ENCODE data around the gene LCN9. TPM values are rescaled to one million over a fixed set of nuclear protein-coding genes. Genes with fewer than 3 reads are reported as not detected.
"Not testable (repeated sequence)": the region's sequence is repeated elsewhere in the genome, so short reads cannot be mapped to it uniquely, and the experiment has no call there.

LCN9 gene
- total and polyA plus RNA-seq, 9 donors, result not detected

- Histone ChIP-seq H3K27me3 (no peaks in the 10 kb centered on the region), H3K9me3 (peaks cover 0 to 4% of the 10 kb centered on the region in 2 donors), H3K4me1 (ENCODE audit: insufficient read depth) (peaks cover 6% of the 10 kb centered on the region), H3K27ac (no peak overlapping the region), H3K36me3 (no peaks in the 10 kb centered on the region), H3K4me3 (no peak overlapping the region)
- intact Hi-C loops (cut with DNase I), result no loop called here
- peak in 2 of 5 donors; percentile 8 to 40 for DNase-seq
- no peak for TF ChIP-seq POLR2A (IDR thresholded peaks at IDR 0.05)
- no peak for TF ChIP-seq EP300 (IDR thresholded peaks at IDR 0.05)
- no peak for TF ChIP-seq CTCF (IDR thresholded peaks at IDR 0.05)
- 51 to 54% (median 51%) methylated on average over 27 to 29 of the region's 29 CpGs for whole genome bisulfite sequencing, 3 donors
Observed at GRCh38 chr9:135666534-135667462, 3.7 kb downstream of the LCN9 start.

- no peaks in the 10 kb centered on the region for H3K36me3 ChIP-seq
- TF ChIP-seq EP300 (IDR thresholded peaks at IDR 0.05) (no peak), CTCF (IDR thresholded peaks at IDR 0.05) (no peak), POLR2A (IDR thresholded peaks at IDR 0.05) (no peak)
- no peak overlapping the region for H3K4me3 ChIP-seq
- H3K27ac ChIP-seq, result no peak overlapping the region
- 46 to 63% (median 56%) methylated on average over 9 of the region's 9 CpGs for WGBS, 3 donors
- intact Hi-C loops (cut with DNase I), result no loop called here
- peaks cover 6% of the 10 kb centered on the region for H3K4me1 ChIP-seq (ENCODE audit: insufficient read depth)
- no peaks in the 10 kb centered on the region for H3K27me3 ChIP-seq
- DNase-seq, result peak in 3 of 5 donors; percentile 6 to 42 (median 14)
- H3K9me3 ChIP-seq, result peaks cover 0 to 4% of the 10 kb centered on the region in 2 donors
Observed at GRCh38 chr9:135667463-135668001, 4.4 kb downstream of the LCN9 start.

- H3K36me3 ChIP-seq; H3K4me1 ChIP-seq (ENCODE audit: insufficient read depth); intact Hi-C loops (cut with DNase I); H3K27me3 ChIP-seq; H3K4me3 ChIP-seq; H3K9me3 ChIP-seq; DNase-seq; H3K27ac ChIP-seq: not testable (repeated sequence)
- WGBS, 3 donors, result 89 to 94% (median 93%) methylated on average over 5 of the region's 5 CpGs
Observed at GRCh38 chr9:135669018-135669417, 5.9 kb downstream of the LCN9 start.

GRCh38 chr9:135669616-135670285, 6.6 kb downstream of the LCN9 start:
- Histone ChIP-seq H3K9me3 (peaks cover 0 to 4% of the 10 kb centered on the region in 2 donors), H3K27ac (no peak overlapping the region), H3K27me3 (no peaks in the 10 kb centered on the region), H3K4me1 (ENCODE audit: insufficient read depth) (no peaks in the 10 kb centered on the region), H3K4me3 (no peak overlapping the region), H3K36me3 (no peaks in the 10 kb centered on the region)
- intact Hi-C loops (cut with DNase I), result no loop called here
- DNase-seq, result peak in 2 of 5 donors; percentile 8 to 23
- TF ChIP-seq CTCF (IDR thresholded peaks at IDR 0.05) (no peak), EP300 (IDR thresholded peaks at IDR 0.05) (no peak), POLR2A (IDR thresholded peaks at IDR 0.05) (no peak)
- 95 to 96% (median 96%) methylated on average over 6 to 9 of the region's 9 CpGs for WGBS, 3 donors
